ENCODE measurements around the gene NOS1AP. TPM values are rescaled to one million over a fixed set of nuclear protein-coding genes. Genes with fewer than 3 reads are reported as not detected.
"Not testable (repeated sequence)": the region's sequence is repeated elsewhere in the genome, so short reads cannot be mapped to it uniquely, and the experiment has no call there.

Gene NOS1AP
- polyA plus RNA-seq, 1 experiment = 0.04 TPM

DNA sequence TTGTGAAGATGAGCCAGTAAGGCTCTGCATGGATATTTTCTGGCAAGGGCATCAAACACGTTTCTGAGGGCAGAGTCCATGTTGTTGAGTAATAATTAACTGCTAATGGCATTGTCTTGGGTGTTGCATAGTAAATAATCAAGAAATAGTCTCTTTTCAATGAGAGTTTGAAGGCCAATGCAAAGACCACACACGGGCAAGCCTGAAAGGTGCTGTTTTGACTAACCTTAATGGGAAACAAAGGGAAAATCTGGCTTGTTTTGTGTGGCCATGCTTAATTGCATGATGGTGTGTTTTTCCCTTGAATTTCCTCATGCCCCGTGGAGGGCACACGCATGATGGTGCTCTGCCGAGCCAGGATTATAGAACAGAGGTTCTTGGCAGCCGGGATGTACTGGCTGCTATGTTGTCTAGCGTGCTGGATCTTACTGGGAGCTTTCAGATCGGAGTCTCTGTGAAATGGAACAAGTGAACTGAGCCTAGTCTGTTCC, 127.6 kb downstream of the NOS1AP start:
- CTCF ChIA-PET = no interaction called here
- H3K27me3 ChIP-seq (ENCODE audit: control insufficient read depth, insufficient read depth, low read length) = peaks cover 21% of the 10 kb centered on the region
- POLR2A ChIA-PET = no interaction called here
- H3K27ac ChIP-seq (ENCODE audit: low read depth, low read length) = no peak overlapping the region
- no peak for DNase-seq (ENCODE audit: low read depth, low spot score)
- no peak overlapping the region for H3K4me3 ChIP-seq (ENCODE audit: low read depth, low read length)
- no peak for TF ChIP-seq CTCF (IDR thresholded peaks at IDR 0.05; ENCODE audit: low read depth, low read length)
- no peaks in the 10 kb centered on the region for H3K9me3 ChIP-seq (ENCODE audit: control insufficient read depth, insufficient read depth, low read length)

- no peak overlapping the region for H3K4me3 ChIP-seq (ENCODE audit: low read depth, low read length)
- ChIA-PET POLR2A (no interaction called here), CTCF (no interaction called here)
- no peaks in the 10 kb centered on the region for H3K9me3 ChIP-seq (ENCODE audit: control insufficient read depth, insufficient read depth, low read length)
- no peak for DNase-seq (ENCODE audit: low read depth, low spot score)
- peaks cover 23% of the 10 kb centered on the region for H3K27me3 ChIP-seq (ENCODE audit: control insufficient read depth, insufficient read depth, low read length)
- TF ChIP-seq CTCF (IDR thresholded peaks at IDR 0.05; ENCODE audit: low read depth, low read length) = no peak
- H3K27ac ChIP-seq (ENCODE audit: low read depth, low read length) = no peak overlapping the region
These were observed 128.3 kb downstream of the NOS1AP start for GRCh38 chr1:162197615-162198421.

DNA sequence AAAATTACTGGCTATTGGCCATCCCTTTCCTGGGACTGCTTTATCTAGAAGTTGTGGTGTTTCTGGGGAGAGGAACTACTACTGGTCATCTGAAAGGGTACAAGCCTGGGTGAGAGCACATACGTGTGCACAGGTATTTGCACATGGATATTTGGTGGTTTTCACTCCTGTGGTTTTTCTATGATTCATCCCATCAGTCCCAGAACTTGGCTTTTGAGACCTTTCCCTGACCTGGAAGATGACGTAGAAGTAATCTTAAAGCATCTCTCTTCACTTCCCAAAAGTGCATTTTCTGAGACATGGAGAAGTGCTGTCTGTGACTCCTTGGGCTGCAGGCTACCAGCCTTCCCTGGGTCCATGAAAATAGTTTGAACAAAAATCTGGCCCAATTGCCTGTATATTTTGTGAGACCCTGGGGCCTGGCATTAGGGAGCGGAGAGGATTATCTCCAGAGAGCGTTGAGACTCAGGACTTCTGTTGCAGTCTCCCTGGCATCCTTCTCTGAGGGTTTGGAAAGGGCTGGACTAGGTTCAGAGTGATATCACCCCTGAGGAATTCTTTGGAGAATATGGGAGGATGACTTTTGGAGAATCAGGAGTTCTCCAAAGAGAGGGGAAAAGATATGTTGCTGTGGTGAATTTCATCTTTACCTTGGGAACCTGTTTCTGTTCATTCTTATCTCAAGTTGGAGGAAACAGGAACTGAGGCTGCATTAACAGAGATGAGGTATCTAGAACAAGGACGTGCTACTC, 130.8 kb downstream of the NOS1AP start:
- POLR2A ChIA-PET = no interaction called here
- Histone ChIP-seq H3K27me3 (ENCODE audit: control insufficient read depth, insufficient read depth, low read length) (peaks cover 10% of the 10 kb centered on the region), H3K27ac (ENCODE audit: low read depth, low read length) (no peak overlapping the region), H3K9me3 (ENCODE audit: control insufficient read depth, insufficient read depth, low read length) (no peaks in the 10 kb centered on the region), H3K4me3 (ENCODE audit: low read depth, low read length) (no peak overlapping the region)
- CTCF ChIA-PET = no interaction called here
- DNase-seq (ENCODE audit: low read depth, low spot score) = no peak
- no peak for TF ChIP-seq CTCF (IDR thresholded peaks at IDR 0.05; ENCODE audit: low read depth, low read length)

DNA sequence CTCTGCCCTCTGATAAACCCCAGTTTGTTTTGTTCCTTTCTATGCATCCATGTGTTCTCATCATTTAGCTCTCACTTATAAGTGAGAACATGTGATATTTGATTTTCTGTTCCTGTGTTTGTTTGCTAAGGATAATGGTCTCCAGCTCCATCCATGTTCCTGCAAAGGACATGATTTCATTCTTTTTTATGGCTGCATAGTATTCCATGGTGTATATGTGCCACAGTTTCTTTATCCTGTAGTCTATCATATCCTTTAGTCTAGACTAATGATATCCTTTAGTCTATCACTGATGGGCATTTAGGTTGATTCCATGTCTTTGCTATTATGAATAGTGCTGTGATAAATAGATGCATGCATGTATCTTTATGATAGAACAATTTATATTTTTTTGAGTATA, 131.6 kb downstream of the NOS1AP start:
- CTCF ChIA-PET; H3K27me3 ChIP-seq (ENCODE audit: control insufficient read depth, insufficient read depth, low read length); H3K4me3 ChIP-seq (ENCODE audit: low read depth, low read length); H3K27ac ChIP-seq (ENCODE audit: low read depth, low read length); POLR2A ChIA-PET; DNase-seq (ENCODE audit: low read depth, low spot score); H3K9me3 ChIP-seq (ENCODE audit: control insufficient read depth, insufficient read depth, low read length): not testable (repeated sequence)

GRCh38 chr1:162204129-162204822, 134.8 kb downstream of the NOS1AP start:
- no peak for TF ChIP-seq CTCF (IDR thresholded peaks at IDR 0.05; ENCODE audit: low read depth, low read length)
- Histone ChIP-seq H3K4me3 (ENCODE audit: low read depth, low read length) (no peak overlapping the region), H3K27me3 (ENCODE audit: control insufficient read depth, insufficient read depth, low read length) (peaks cover 3% of the 10 kb centered on the region), H3K27ac (ENCODE audit: low read depth, low read length) (no peak overlapping the region), H3K9me3 (ENCODE audit: control insufficient read depth, insufficient read depth, low read length) (no peaks in the 10 kb centered on the region)
- POLR2A ChIA-PET = no interaction called here
- CTCF ChIA-PET = no interaction called here
- DNase-seq (ENCODE audit: low read depth, low spot score) = no peak
